Stimulated activated CD8-positive, alpha-beta memory T cell treated with anti-CD3 and anti-CD28 coated beads, Interleukin-12 subunit alpha, Interleukin-12 subunit beta, amount 100 ng/mL, for 1 hour (primary cell): ENCODE results near the gene RIPOR3.
A peak's percentile ranks its signal among the peaks of the same experiment; 100 is the strongest.
"Not testable (repeated sequence)": the region's sequence is repeated elsewhere in the genome, so short reads cannot be mapped to it uniquely, and the experiment has no call there.

Experiments
- DNase-seq: peaks from one replicate; pipeline ENCODE4 v3.0.0-alpha.2; 2020; ENCODE audit warnings: low read depth

The RIPOR3 gene

DNA sequence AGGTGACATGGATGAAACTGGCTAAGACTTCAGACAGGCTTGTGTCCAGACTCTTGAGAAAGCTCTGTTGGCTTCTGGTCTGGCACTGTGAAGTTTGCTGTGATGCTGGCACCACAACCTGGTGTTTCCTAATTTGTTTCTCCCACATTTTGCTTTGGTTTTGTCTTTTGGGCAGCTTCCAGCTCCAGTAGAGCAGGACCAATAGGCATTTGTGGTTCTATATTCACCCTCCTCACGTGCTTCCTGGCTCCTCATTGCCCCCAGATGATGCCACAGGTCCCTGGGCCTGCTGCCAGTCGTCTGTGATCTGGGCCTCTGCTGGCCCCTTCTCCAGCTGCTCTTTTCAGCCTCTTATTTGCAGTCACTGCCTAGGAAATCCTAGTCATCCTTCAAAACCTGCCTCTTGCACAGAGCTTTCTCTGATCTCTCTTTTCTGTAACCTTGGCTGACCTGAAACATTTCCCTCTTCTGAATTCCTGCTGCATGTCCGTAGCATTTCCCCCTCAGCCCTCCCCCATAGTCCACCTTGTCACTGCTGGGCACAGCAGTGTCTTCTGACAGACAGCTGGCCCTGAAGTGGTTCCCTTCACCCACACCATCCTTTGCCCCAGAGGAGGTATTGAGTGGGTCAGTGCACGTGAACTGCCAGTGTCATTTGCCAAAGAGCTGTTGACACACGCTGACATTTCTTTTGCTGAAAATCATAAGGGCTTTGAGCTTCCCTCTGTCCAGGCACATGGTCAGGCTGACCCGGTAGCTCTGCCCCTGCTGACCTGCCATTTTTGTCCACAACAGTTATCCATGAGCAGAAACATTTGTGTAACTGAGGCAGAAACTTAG is 118.2 kb downstream of the RIPOR3 start:
- no peak for DNase-seq

DNA sequence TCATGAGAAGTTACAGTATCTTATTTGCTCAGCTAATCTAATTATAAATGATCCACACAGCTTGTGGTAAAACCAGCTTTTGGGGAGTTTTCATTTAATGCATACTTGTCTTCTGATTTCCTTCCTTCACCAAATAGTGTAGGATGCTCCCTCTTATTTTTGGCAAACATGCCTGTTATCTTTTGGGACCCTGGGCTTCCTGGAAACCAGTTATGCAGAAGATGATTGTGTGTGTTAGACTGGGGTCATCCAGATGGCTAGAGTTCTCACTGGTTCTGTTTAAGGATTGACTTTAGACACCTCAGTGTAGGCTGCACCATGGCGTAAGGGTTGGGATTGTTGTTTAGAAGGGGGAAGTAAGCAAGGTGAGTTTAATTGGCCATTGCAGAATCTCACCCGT is 119.9 kb downstream of the RIPOR3 start:
- no peak for DNase-seq

DNA sequence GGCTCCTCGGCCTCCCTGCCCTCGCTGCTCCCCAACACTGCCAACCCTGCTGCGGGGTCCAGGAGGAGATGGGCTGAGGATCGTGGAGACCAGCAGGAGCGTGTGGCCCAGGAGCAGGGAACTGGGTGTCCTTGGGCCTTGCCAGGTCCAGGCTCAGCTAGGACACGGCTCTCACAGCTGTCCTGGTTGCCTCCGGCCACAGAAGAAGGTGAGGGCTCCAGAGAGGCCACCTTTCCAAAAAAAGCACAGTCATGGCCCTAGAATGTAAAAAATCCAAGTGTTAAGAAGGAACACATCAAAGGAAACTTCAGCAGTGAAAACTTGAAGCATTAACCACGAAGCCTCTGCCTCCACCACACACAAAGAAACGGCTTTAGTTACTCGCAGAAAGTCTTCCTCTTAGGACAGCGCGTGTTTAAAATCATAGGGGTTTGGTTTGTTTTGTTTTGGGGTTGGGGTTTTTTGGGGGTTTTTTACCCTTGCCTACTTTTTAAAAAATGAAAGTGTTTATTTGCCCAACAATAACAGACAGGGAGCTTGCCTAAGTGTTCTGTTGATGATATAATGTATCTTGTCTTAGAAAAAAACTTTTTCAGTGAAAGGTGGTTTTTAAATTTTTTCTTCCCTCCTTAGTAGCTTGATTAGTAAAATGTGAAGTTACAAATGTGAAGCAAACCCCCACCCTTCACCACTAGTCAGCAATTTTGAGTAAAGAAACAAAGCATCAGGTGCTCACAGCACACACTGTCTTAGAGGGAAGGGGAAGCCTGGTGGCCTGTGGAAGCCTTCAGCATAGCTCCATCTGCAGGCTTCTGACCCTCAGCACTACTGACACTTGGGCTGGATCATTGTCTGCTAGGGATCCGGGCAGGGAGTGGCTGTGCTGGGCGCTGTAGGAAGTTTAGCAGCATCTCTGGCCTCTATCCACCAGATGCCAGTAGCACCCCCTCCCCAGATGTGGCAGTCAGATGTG is 121.2 kb downstream of the RIPOR3 start:
- no peak for DNase-seq

DNA sequence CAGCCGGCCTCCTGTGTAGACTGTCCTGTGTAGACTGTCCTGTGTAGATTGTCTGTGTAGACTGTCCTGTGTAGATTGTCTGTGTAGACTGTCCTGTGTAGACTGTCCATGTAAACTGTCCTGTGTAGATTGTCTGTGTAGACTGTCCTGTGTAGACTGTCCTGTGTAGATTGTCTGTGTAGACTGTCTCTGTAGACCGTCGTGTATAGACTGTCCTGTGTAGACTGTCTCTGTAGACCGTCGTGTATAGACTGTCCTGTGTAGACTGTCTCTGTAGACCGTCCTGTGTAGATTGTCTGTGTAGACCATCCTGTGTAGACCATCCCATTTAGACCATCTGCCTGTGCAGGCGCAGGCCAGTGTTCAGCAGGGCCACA is 121.9 kb downstream of the RIPOR3 start:
- not testable (repeated sequence) for DNase-seq

DNA sequence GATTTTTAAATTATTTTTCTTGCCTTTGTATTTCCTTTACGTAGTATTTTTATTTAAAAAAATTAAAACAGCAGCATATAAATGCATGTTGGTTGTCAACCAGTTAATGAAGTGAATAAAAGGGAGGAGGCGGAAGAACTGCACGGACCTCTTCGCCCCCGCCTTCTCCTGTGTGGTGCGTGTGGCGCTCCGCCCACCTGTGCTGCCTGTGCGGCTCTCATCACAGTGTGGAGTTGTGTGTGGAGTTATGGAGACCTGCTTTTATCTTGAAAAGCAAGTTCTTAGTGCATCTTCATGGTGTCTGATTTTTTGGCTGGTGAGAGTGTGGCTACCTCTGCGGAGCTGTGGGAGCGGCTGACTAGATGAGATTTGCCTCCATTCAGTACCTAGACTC is 122.8 kb downstream of the RIPOR3 start:
- DNase-seq: no peak

DNA sequence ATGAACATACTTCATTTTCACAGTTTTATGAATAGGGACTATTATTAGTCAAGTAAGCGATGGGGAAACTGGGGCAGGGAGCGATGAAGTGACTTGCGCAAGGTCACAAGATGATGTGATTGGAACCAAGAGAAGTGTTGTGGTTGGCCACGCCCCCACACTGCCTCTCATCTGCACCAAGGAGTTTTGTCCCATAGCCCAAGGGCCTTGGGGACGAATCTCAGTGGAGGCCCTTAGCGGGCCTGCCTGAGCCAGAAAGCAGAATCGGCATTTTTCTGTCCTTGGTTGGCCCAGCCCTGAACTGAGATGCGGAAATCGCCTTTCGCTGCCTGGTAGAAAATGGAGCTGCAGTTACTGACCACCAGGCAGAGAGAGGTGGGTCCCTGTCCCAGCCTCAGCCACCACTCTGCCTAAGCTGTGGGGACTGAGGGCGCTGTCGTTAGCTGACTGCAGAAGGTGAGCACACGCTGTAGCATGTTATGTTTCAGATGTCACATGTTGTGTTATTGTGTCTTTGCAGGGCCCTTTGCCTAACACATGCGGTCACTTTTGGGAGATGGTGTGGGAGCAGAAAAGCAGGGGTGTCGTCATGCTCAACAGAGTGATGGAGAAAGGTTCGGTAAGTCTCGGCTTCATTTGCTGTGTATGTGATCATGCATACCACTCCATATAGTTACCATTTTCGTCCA is 123.3 kb downstream of the RIPOR3 start:
- no peak for DNase-seq

DNA sequence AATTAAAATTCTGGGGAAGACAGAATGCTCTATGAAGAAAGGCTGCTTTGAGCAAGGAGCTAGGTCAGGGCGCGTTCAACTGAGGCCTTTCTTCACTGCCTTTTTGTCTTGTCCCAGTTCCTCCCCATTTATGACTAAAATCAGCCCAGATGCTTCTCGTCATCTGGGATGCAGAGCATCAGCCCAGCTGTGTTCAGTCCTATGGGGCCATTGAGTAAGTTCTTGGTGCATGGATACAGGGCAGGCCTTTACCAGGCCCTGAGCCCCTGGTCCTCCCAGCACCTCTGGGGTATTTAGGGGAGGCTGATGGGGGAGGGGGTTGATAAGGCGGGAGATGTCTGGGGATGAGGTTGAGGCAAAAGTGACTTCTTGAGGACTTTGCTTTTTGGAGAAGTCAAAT is 125.5 kb downstream of the RIPOR3 start:
- no peak for DNase-seq

DNA sequence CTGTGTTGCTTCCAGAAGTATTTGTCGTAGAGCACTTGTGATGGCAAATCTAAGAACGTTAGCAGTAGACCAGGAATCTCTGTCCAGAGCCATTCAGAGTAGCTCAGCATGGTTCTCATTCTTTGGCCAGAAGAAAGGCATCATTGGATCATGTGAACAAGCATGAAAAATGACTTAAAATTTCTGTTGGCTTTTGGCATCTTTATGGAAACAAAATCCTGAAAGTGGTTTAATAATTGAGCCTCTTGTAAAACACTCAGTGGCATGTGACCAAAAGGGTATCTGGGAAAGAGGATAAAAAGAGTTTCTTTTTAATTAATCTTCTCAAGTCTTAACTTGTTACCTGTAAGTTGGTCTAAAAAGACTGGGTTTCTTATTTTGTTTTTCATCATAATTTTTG is 126.0 kb downstream of the RIPOR3 start:
- DNase-seq: no peak

DNA sequence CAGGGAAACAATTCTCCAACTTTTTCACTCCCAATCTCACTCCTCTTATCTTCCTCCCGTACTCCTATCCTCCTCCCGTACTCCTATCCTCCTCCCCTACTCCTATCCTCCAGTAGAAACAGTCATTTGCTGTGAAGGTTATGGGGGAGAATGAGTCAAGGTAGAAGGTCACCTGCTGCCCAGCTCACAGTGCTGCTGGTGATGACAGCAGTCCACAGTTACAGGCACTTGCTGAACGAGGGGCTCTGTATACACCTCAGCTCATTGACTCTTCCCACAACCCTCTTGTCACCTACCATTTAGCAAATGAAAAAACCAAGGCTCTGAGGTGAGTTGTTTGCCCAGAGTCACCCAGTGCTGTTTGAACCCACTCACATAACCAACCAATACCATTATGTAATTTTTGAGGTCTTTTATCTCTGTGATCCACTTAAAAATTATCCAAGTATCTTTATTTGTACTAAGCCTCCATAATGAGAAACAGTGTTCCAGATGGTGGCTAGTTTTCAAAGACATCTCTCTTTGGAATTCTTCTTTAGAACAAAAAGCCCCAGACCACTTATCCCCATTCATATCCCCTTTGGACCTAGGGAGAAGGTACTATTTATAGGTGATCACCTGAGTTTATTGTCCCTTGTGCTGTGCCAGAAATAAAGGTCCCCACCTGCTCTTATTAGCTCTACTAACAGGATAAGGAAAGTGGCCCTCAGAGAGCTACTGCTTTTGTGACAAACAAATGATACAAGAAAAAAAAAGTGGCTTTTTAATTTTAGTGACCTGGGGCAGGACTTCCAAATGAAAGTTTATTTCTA is 128.0 kb downstream of the RIPOR3 start:
- no peak for DNase-seq

DNA sequence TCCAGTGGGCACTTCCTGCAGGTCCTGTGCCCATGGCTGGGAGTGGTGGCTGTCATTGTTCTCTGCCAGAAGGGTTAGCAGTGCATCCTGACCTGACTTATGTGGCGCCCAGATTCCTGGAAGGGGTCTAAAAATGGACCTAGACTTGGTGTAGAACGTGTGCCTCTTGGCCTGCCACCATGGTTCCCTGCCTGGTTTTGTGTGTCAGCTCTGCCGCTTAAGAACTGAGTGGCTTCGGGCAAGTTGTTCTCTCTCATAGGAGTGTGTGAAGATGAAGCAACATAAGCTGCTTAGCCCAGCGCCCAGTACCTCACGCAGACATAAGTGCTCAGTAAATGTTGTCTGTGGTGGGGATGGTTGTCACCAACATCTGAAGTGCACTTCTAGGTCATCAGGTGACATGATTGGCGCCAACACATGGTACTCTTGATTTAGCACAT is 129.1 kb downstream of the RIPOR3 start:
- no peak for DNase-seq

DNA sequence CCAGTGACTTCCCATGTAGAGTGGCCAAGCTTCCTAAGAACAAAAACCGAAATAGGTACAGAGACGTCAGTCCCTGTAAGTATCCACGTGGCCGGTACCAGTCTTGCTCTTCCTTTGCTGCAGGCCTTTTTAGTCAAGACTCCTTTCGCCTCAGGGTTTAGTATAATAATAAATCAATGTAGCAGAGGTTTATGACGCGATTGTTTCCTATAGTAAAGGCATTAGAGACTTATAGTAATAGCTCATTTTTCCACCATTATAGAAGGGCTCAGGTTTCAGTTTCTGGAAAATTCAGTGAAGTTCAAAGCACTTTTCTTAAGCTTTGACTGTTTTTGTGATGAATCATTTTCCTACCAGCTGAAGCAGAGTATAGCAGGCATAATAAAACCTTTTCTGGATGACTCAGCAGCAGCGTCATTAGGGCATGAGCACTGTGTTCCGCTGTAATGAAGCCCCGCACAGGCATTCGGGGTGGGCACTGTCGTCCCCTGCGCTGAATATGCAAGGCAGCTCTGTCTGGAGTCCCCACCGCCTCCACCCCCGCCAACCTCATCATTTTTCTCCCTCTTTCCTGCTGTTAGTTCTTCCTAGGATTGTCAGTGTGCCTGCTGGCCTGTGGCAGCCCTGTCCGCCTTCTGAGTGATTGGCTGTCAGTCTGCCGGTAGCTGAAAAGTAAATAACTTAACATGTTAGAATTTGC is 129.8 kb downstream of the RIPOR3 start:
- peak; percentile 15 for DNase-seq

DNA sequence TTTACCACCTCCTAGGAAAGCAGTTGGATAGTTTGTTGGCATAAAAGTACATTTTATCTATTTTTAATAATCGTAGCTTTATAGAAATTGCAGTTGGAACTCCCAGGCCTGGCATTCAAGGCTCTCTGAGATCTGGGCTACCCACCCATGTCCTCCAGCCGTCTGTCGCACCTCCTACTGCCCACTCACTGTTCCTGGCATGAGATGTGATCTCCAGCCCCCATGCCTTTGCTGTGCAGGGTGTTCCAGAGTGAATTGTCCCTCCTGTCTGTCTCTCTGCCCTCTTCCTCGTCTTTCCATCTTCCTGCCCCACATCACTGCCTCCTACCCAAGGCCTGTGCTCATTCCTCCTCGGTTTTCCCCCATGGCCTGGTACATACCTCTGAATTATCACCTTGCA is 130.5 kb downstream of the RIPOR3 start:
- DNase-seq: no peak

DNA sequence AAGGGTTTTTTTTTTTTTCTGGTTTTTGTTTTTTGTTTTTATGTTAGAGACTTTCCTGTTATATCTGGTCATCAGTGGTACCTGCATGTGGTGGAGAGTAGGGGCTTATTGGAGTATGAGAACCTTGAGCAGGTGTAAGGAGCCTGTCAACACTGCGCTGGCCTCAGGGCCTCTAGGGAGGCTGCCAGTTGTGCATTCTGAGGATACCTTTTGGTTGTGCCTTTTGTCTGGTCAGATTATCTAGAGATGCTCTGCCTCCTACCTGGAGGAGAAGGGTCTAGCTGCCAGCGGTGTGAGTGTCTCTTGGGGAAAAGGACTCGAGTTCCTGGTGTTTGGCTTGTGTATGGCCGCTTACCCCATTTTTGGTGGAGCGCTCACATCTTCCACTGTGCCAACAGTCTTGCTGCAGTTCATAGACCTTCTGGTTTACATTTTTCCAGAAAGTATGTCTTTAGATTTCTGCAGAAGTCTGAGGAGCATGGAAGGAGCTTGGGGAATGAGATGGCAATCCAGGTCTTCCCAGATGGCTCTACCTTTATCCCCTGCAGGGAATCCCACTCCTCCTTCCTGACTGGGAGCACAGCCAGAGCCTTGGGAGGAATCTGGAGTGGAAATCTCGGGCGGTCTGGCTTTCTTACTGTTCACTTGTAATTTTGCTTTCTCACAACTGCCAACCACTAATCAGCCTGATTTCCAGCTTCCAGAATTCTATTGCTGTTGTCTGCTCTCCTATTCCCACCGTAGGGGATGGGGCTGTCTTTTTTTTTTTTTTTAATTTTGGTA is 131.3 kb downstream of the RIPOR3 start:
- DNase-seq: no peak

DNA sequence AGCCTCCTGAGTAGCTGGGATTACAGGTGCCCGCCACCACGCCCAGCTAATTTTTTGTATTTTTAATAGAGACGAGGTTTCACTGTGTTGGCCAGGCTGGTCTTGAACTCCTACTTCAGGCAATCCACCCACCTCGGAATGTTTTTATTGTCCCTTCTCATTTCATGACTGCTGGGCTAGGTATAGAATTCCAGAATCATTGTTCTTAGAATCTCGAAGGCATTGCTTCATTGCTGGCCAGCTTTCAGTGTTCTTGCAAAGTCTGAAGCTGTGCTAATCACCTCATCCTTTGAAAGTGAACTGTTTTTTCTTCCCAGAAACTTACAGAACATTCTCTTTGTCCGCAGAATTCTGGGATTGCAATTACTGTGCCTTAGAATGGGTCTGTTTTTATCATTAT is 132.2 kb downstream of the RIPOR3 start:
- DNase-seq: no peak

DNA sequence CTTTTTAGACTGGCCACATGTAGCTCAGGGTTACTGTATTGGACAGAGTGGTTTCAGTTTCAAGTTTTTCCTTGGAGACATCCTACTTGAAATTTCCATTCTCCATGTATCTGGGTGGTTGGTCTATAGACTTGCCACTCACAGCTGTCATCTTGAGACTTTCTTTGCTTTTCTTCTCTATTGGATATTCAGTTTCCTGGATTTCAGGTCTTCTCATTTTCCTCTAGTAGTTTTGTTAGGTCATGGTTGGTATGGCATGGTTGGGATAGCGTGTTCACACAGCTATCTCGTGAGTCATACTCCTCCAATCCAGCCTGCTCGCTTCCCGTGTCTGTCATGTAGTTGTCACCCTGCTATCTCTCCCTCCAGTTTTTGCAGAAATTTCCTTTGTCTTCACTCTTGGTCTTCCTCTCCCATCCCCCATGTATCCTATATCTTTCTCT is 132.8 kb downstream of the RIPOR3 start:
- no peak for DNase-seq

DNA sequence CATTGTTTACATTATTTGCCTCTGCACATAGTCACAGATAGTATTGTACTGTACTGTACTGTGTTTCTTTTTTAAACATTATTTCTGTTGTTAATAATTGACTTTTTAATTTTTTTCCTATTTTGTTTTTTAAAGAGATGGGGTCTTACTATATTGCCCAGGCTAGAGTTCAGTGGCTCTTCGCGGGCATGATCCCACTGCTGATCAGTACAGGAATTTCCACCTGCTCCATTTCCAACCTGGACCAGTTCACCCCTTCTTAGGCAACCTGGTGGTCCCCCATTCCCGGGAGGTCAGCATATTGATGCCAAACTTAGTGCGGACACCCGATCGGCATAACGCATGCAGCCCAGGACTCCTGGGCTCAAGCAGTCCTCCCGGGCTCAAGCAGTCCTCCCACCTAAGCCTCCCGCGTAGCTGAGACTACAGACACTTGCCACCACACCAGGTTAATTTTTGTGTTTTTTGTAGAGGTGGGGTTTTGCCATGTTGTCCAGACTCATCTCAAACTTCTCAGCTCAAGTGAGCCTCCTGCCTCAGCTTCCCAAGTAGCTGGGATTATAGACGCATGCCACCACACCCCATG is 133.7 kb downstream of the RIPOR3 start:
- no peak for DNase-seq

DNA sequence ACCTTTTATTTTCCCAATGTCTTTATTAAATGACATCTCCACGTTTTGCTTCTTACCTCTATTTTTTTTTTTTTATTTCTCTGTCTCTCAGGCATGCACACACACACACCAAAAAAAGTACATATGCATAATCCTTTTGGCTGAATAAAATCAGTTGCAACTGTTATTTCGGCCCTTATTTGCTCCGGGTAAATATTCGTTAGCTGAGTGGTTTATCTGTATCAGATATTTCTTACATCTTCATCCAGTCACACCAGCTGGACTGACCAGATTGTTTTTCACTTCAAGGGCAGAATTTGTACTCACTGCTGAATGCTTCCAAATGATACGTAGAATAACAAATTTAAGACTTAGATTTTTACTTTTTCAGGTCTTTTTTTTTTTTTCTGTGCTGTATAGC is 135.7 kb downstream of the RIPOR3 start:
- DNase-seq: no peak

DNA sequence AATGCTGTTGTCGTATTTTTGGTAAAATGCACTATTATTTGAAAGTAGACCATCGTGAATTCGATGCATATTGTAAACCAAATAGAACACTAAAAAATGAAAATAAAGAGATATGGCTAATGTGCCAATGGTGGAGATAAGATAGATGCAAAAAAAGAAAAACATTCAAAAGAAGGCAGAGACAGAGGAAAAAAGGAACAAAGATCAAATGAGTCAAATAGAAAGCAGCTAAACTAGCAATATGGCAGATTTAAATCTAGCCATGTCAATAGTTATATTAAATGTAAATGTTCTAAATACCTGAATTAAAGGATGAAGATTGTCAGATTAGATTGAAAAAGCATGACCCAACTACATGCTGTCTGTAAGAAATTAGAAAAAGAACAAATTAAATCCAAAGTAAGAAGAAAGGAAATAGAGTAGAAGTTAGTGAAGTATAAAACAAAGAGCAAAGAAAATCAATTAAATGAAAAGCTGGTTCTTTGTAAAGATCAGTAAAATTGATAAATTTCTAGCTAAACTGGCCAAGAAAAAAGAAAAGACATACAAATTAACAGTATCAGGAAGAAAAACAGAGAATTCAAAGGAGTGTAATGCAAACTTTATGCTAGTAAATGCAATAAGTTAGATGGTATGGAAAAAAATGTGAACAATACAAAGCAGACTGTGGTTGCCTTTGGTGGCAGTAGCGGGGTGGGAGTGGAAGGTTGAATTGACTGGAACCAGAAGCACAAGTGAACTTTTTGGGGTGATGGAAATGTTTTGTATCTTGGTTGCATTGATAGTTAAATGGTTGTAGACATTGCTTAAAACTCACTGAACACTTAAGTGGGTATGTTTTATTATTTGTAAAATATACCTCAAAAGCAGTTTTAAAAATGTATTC is 136.4 kb downstream of the RIPOR3 start:
- DNase-seq: no peak

DNA sequence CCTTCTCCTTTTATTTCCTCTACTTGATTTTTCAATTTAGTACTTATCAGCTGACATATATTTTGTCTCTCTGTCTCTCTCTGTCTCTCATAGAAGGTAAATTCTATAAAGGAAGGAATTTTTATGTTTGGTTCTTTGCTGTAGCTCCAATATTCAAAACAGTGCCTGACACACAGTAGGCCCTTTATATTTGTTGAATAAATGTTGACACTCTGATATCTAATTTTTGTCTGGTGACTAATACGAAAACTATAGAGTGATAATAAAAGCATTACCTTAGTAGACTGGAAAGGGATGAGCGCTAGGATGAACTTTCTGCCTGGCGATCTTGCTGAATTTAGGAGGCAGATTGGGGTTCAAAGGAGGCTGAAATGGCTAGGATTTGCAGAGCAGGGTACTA is 138.4 kb downstream of the RIPOR3 start:
- no peak for DNase-seq
